IMR-90 (cell line): ENCODE results near the gene UBR4. TPM values are rescaled to one million over a fixed set of nuclear protein-coding genes. Genes with fewer than 3 reads are reported as not detected.

Source experiments
- ATAC-seq: fragments of 200-7000 bp; cut with Tn5 transposase; 2 replicates; pipeline ENCODE4 v1.9.1; 2020; ENCODE audit warnings: low read depth, mild to moderate bottlenecking, moderate library complexity
- BruUV-seq: library from RNA; stranded (reverse); fragments of 400-500 nt; replicated peaks from 2 replicates; lab custom pipeline; 2021; lab: Mats Ljungman, UMichigan
- CTCF ChIA-PET: fragments of 300-600 bp; formaldehyde crosslinking; extraction: SDS; loops from one replicate; lab custom pipeline; 2021; ENCODE audit warnings: antibody characterized with exemption; lab: Yijun Ruan, JAX
- POLR2A ChIA-PET: fragments of 300-600 bp; sonication (Branson Sonifier 250); formaldehyde crosslinking; loops from one replicate; lab custom pipeline; 2022; ENCODE audit warnings: antibody characterized with exemption; ENCODE audit not compliant: unreplicated experiment; lab: Charles Lee
- DNase-seq: peaks from one replicate; pipeline ENCODE4 v3.0.0; 2013
- H2AFZ ChIP-seq: replicated peaks from 2 replicates; pipeline ENCODE3; 2013; ENCODE audit warnings: low read length, mild to moderate bottlenecking; ENCODE audit not compliant: poor library complexity
- H2AK5ac ChIP-seq: 2 replicates; pipeline ENCODE4 v1.6.1; 2013; ENCODE audit warnings: low read depth, low read length, inconsistent platforms
- H2AK9ac ChIP-seq: replicated peaks from 2 replicates; pipeline ENCODE3; 2013; ENCODE audit warnings: mild to moderate bottlenecking, low read depth, low read length, moderate library complexity; ENCODE audit not compliant: poor library complexity
- H2BK120ac ChIP-seq: 2 replicates; pipeline ENCODE4 v1.6.1; 2013; ENCODE audit warnings: low read depth, low read length, inconsistent platforms
- H2BK15ac ChIP-seq: 3 replicates; pipeline ENCODE4 v1.6.1; 2013; ENCODE audit warnings: low read depth, low read length, inconsistent platforms
- H2BK20ac ChIP-seq: 2 replicates; pipeline ENCODE4 v1.6.1; 2013; ENCODE audit warnings: low read depth, mild to moderate bottlenecking, inconsistent platforms, low read length, moderate library complexity
- H2BK5ac ChIP-seq: 2 replicates; pipeline ENCODE4 v1.6.1; 2013; ENCODE audit warnings: mild to moderate bottlenecking, low read depth, low read length, inconsistent platforms; ENCODE audit not compliant: poor library complexity, severe bottlenecking
- H3K14ac ChIP-seq: replicated peaks from 2 replicates; pipeline ENCODE4 v1.6.1; 2013; ENCODE audit warnings: low read depth, low read length, inconsistent platforms
- H3K18ac ChIP-seq: 2 replicates; pipeline ENCODE4 v1.6.1; 2013; ENCODE audit warnings: low read depth, low read length, control low read depth
- H3K23ac ChIP-seq: 2 replicates; pipeline ENCODE4 v1.6.1; 2013; ENCODE audit warnings: low read depth, low read length, inconsistent platforms
- H3K27ac ChIP-seq: 2 replicates; pipeline ENCODE4 v1.5.1; 2013; ENCODE audit warnings: mild to moderate bottlenecking, control low read depth, low read length; ENCODE audit not compliant: insufficient read depth
- H3K27me3 ChIP-seq: 2 replicates; pipeline ENCODE4 v1.6.1; 2013; ENCODE audit warnings: low read length; ENCODE audit not compliant: control insufficient read depth, insufficient read depth
- H3K36me3 ChIP-seq: 2 replicates; pipeline ENCODE4 v1.6.1; 2013; ENCODE audit warnings: low read length, mixed read lengths; ENCODE audit not compliant: control insufficient read depth, insufficient read depth
- H3K4ac ChIP-seq: 2 replicates; pipeline ENCODE4 v1.6.1; 2013; ENCODE audit warnings: low read depth, low read length, inconsistent platforms
- H3K4me1 ChIP-seq: 2 replicates; pipeline ENCODE4 v1.6.1; 2013; ENCODE audit warnings: low read length, mixed read lengths; ENCODE audit not compliant: control insufficient read depth, insufficient read depth
- H3K4me2 ChIP-seq: 2 replicates; pipeline ENCODE4 v1.6.1; 2013; ENCODE audit warnings: low read depth, mild to moderate bottlenecking, control low read depth, low read length, moderate library complexity
- H3K4me3 ChIP-seq: 2 replicates; pipeline ENCODE4 v1.5.1; 2013; ENCODE audit warnings: low read depth, mild to moderate bottlenecking, control low read depth, low read length, moderate library complexity; ENCODE audit not compliant: insufficient read depth
- H3K56ac ChIP-seq: 2 replicates; pipeline ENCODE4 v1.6.1; 2013; ENCODE audit warnings: low read length, inconsistent platforms; ENCODE audit not compliant: insufficient read depth; ENCODE audit errors: extremely low read depth
- H3K79me1 ChIP-seq, 2 experiments: 2 replicates each; pipeline ENCODE4 v1.6.1; 2013; ENCODE audit warnings: low read length in 2 of 2, inconsistent platforms in 1 of 2, low read depth in 1 of 2
- H3K9ac ChIP-seq: 2 replicates; pipeline ENCODE4 v1.6.1; 2013; ENCODE audit warnings: low read depth, low read length, control low read depth
- H3K9me1 ChIP-seq: 2 replicates; pipeline ENCODE4 v1.6.1; 2013; ENCODE audit warnings: low read length, inconsistent platforms; ENCODE audit not compliant: insufficient read depth
- H3K9me3 ChIP-seq: 2 replicates; pipeline ENCODE4 v1.6.1; 2013; ENCODE audit warnings: low read length; ENCODE audit not compliant: control insufficient read depth, insufficient read depth
- H4K20me1 ChIP-seq: 2 replicates; pipeline ENCODE4 v1.6.1; 2013; ENCODE audit warnings: low read length, inconsistent platforms; ENCODE audit not compliant: insufficient read depth
- H4K5ac ChIP-seq: 2 replicates; pipeline ENCODE4 v1.6.1; 2013; ENCODE audit warnings: mild to moderate bottlenecking, low read depth, low read length, control low read depth
- H4K8ac ChIP-seq, 2 experiments: 2 replicates each; pipeline ENCODE4 v1.6.1; 2013; ENCODE audit warnings: low read depth in 2 of 2, low read length in 2 of 2, control low read depth in 1 of 2, inconsistent platforms in 1 of 2
- H4K91ac ChIP-seq: 2 replicates; pipeline ENCODE4 v1.6.1; 2013; ENCODE audit warnings: low read depth, low read length, inconsistent platforms; ENCODE audit not compliant: insufficient read depth
- BHLHE40 ChIP-seq: fragments of 150-350 bp; IDR thresholded peaks from 2 replicates; pipeline ENCODE4 v1.6.1; 2016; ENCODE audit warnings: mild to moderate bottlenecking, low read depth, low read length
- CEBPB ChIP-seq: IDR thresholded peaks from 2 replicates; pipeline ENCODE4 v1.6.1; 2012; ENCODE audit warnings: low read depth, low read length, improper control_type of control experiment
- CHD1 ChIP-seq: IDR thresholded peaks from 2 replicates; pipeline ENCODE4 v1.6.1; 2012; ENCODE audit warnings: low read depth, low read length, improper control_type of control experiment
- CTCF ChIP-seq: conservative IDR thresholded peaks from 2 replicates; pipeline ENCODE4 v1.5.1; 2012; ENCODE audit warnings: mild to moderate bottlenecking, low read depth, low read length, improper control_type of control experiment
- ELK1 ChIP-seq: fragments of 150-350 bp; IDR thresholded peaks from 2 replicates; pipeline ENCODE4 v1.6.1; 2016; ENCODE audit warnings: low read depth, mild to moderate bottlenecking, low read length, moderate library complexity, borderline replicate concordance
- FOS ChIP-seq: fragments of 150-350 bp; IDR thresholded peaks from 2 replicates; pipeline ENCODE4 v1.6.1; 2016; ENCODE audit warnings: low read depth, low read length
- MAFK ChIP-seq: IDR thresholded peaks from 2 replicates; pipeline ENCODE4 v1.6.1; 2012; ENCODE audit warnings: low read depth, low read length, improper control_type of control experiment
- MAZ ChIP-seq: IDR thresholded peaks from 2 replicates; pipeline ENCODE4 v1.6.1; 2012; ENCODE audit warnings: low read depth, mild to moderate bottlenecking, low read length, improper control_type of control experiment, moderate library complexity, borderline replicate concordance
- MXI1 ChIP-seq: IDR thresholded peaks from 2 replicates; pipeline ENCODE4 v1.6.1; 2012; ENCODE audit warnings: low read depth, mild to moderate bottlenecking, low read length, moderate library complexity, borderline replicate concordance
- NFE2L2 ChIP-seq: fragments of 150-350 bp; IDR thresholded peaks from 2 replicates; pipeline ENCODE4 v1.6.1; 2016; ENCODE audit warnings: low read depth, mild to moderate bottlenecking, low read length
- POLR2A ChIP-seq: IDR thresholded peaks from 2 replicates; pipeline ENCODE4 v1.6.1; 2012; ENCODE audit warnings: mild to moderate bottlenecking, low read depth, low read length
- RAD21 ChIP-seq: IDR thresholded peaks from 2 replicates; pipeline ENCODE4 v1.6.1; 2012; ENCODE audit warnings: low read length, improper control_type of control experiment
- RCOR1 ChIP-seq: IDR thresholded peaks from 2 replicates; pipeline ENCODE4 v1.6.1; 2012; ENCODE audit warnings: mild to moderate bottlenecking, low read length, improper control_type of control experiment; ENCODE audit not compliant: insufficient replicate concordance
- RFX5 ChIP-seq: IDR thresholded peaks from 2 replicates; pipeline ENCODE4 v1.8.0; 2012; ENCODE audit warnings: low read depth, mild to moderate bottlenecking, low read length, moderate library complexity
- SMC3 ChIP-seq: fragments of 150-350 bp; IDR thresholded peaks from 2 replicates; pipeline ENCODE4 v1.6.1; 2016; ENCODE audit warnings: low read depth, mild to moderate bottlenecking, antibody characterized with exemption, low read length, moderate library complexity
- USF2 ChIP-seq: fragments of 150-350 bp; IDR thresholded peaks from 2 replicates; pipeline ENCODE4 v1.6.1; 2017; ENCODE audit warnings: mild to moderate bottlenecking, antibody characterized with exemption, low read length, low read depth
- WGBS, 2 experiments: methylation state at CpG; one replicate each; pipeline versions ENCODE4 v1.1.5 to v1.1.7; 2013; ENCODE audit warnings: missing lambda C conversion rate in 2 of 2; ENCODE audit not compliant: insufficient read length in 1 of 2; ENCODE audit errors: extremely low coverage in 2 of 2; 5-methylcytosine and 5-hydroxymethylcytosine counted together
- dilution Hi-C: fragments of 300-500 bp; cut with HindIII; formaldehyde crosslinking; loops from one replicate; pipeline ENCODE4 v1.14.3; 2018; ENCODE audit warnings: low sequenced_read_pairs; ENCODE audit not compliant: unreplicated experiment
- in situ Hi-C: fragments of 300-500 bp; cut with MboI; formaldehyde crosslinking; loops from 3 replicates; pipeline ENCODE4 v1.14.3; 2019; ENCODE audit warnings: low sequenced_read_pairs, inconsistent platforms, mixed read lengths
- intact Hi-C: fragments of 100-400 bp; cut with micrococcal nuclease; formaldehyde crosslinking; loops from 2 replicates; pipeline ENCODE4 v1.10.0; 2022
- polyA plus RNA-seq, 3 experiments: library from polyadenylated mRNA; depleted of rRNA; stranded (reverse); fragments of >200 nt; gene quantifications; 2 replicates each; pipeline ENCODE4 v1.2.3, GENCODE V29; 2012; ENCODE audit warnings: low replicate concordance in 1 of 3
- total RNA-seq: library from RNA; depleted of rRNA; stranded (reverse); fragments of >200 nt; gene quantifications from 2 replicates; pipeline ENCODE4 v1.2.3, GENCODE V29; 2012

The UBR4 gene
- total and polyA plus RNA-seq, 2 of the 4 experiments (the other 2 are of a cell fraction): 87.8 to 121 TPM

GRCh38 chr1:19138331-19138730 is 71.7 kb downstream of the UBR4 start:
- Histone ChIP-seq H2BK20ac (no peak overlapping the region), H3K4me2 (no peak overlapping the region), H2BK120ac (no peak overlapping the region), H3K36me3 (peaks cover 61% of the 10 kb centered on the region), H3K4me1 (no peaks in the 10 kb centered on the region), H3K27ac (no peak overlapping the region), H4K20me1 (no peaks in the 10 kb centered on the region), H3K27me3 (no peaks in the 10 kb centered on the region), H3K9ac (no peak overlapping the region), H2AK9ac (no peak overlapping the region), H3K4me3 (no peak overlapping the region), H3K18ac (no peak overlapping the region), H3K9me1 (no peaks in the 10 kb centered on the region), H3K79me1 (peaks cover 22 to 24% of the 10 kb centered on the region in 2 experiments), H2BK5ac (no peak overlapping the region), H3K9me3 (peaks cover 4% of the 10 kb centered on the region; the same call in 1 of the 2 replicates), H2AFZ (no peak overlapping the region), H4K8ac (no peak overlapping the region), H2AK5ac (no peak overlapping the region), H2BK15ac (no peak overlapping the region), H3K4ac (no peak overlapping the region), H3K23ac (no peak overlapping the region), H3K56ac (no peak overlapping the region), H3K14ac (no peak overlapping the region), H4K5ac (no peak overlapping the region), H4K91ac (no peak overlapping the region)
- TF ChIP-seq MAZ (no peak), SMC3 (no peak), MAFK (no peak), FOS (no peak), MXI1 (no peak), POLR2A (no peak), ELK1 (no peak), CEBPB (no peak), CTCF (no peak), NFE2L2 (no peak), RAD21 (no peak), CHD1 (no peak), RFX5 (no peak), USF2 (no peak), RCOR1 (no peak), BHLHE40 (no peak)
- POLR2A ChIA-PET: no interaction called here
- in situ Hi-C loops: no loop called here
- CTCF ChIA-PET: no interaction called here
- BruUV-seq: no TSS peak
- ATAC-seq: no peak
- intact Hi-C loops: loop anchor here (10.0 kb wide), 1 partner anchor 46 kb away; no protein-coding TSS in a partner anchor
- WGBS, 2 experiments: no CpG with 5 or more reads among the region's 1 CpG
- DNase-seq: no peak
- dilution Hi-C loops: no loop called here
